Ascending aorta (tissue), 2 donors: ENCODE results near the gene SND1. TPM values are rescaled to one million over a fixed set of nuclear protein-coding genes. Genes with fewer than 3 reads are reported as not detected.

Experiments used
- DNase-seq, 2 donors: peaks; one replicate each; pipeline ENCODE4 v3.0.0-alpha.2; 2019; ENCODE audit warnings: low spot score in 2 of 2
- H3K27ac ChIP-seq, 2 donors: fragments of 200-600 bp; sonication (generic); one replicate each; pipeline ENCODE4 v1.5.1; 2016 to 2017; ENCODE audit warnings: mild to moderate bottlenecking in 1 of 2
- H3K27me3 ChIP-seq: fragments of 200-600 bp; sonication (generic); one replicate; pipeline ENCODE4 v1.5.1; 2017
- H3K36me3 ChIP-seq, 2 donors: fragments of 200-600 bp; sonication (generic); one replicate each; pipeline ENCODE4 v1.5.1; 2016
- H3K4me1 ChIP-seq, 2 donors: fragments of 200-600 bp; sonication (generic); one replicate each; pipeline ENCODE4 v1.5.1; 2016 to 2017; ENCODE audit warnings: mild to moderate bottlenecking in 1 of 2
- H3K4me3 ChIP-seq, 2 donors: fragments of 200-600 bp; sonication (generic); one replicate each; pipeline ENCODE4 v1.5.1; 2016 to 2017; ENCODE audit warnings: mild to moderate bottlenecking in 1 of 2
- H3K9me3 ChIP-seq, 2 donors: fragments of 200-600 bp; sonication (generic); one replicate each; pipeline ENCODE4 v1.5.1; 2016
- CTCF ChIP-seq, 3 experiments: fragments of 200-600 bp in 2 of 3; fragments of 450-650 bp in 1 of 3; sonication (generic) in 2 of 3; IDR thresholded peaks; one replicate each; pipeline ENCODE4 v1.5.1; 2016 to 2019; ENCODE audit warnings: antibody characterized with exemption in 3 of 3, mild to moderate bottlenecking in 1 of 3, moderate library complexity in 1 of 3
- intact Hi-C: fragments of 100-400 bp; cut with DNase I; formaldehyde crosslinking; loops from one replicate; pipeline ENCODE4 v1.15.1; 2023
- total RNA-seq: library from RNA; depleted of rRNA; stranded (reverse); fragments of >200 nt; gene quantifications from one replicate; pipeline ENCODE4 v1.1.0, GENCODE V29; 2016

Gene SND1
- total RNA-seq, 1 donor from 2014 or later, result 93.8 TPM

DNA sequence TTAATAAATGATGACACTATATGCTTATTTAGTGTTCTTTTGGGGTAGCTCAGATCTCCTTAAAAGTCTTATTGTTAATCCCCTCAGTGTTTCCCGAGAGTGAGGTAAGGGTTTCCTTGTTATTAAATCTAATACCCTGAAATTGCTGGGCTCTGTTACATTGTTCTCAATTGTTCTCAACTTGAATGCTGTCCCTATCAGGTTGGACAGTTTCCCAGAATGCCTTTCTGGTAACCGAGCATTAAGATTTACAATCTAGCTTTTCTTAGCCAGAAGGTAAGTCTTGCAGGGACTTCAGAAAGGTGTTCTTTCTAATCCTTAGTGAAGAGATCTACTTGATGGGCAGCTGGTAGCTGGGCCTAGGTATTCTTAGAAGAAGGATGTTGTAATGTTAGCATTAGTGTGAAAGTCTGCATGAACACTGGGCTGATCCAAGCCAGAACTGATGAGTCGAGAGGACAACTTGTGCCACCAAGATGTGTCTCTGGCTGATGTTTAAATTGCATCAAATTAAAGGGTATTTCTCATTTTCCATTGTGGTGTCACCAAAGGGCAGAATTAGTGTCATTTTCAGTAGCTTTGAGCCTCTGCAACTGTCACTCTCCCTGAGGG is 89.9 kb downstream of the SND1 start:
- peaks cover 0 to under 1% of the 10 kb centered on the region in 2 donors for H3K36me3 ChIP-seq
- H3K4me1 ChIP-seq, result no peaks in the 10 kb centered on the region
- intact Hi-C loops, result no loop called here
- no peaks in the 10 kb centered on the region for H3K27me3 ChIP-seq
- no peaks in the 10 kb centered on the region for H3K9me3 ChIP-seq
- H3K27ac ChIP-seq, result no peak overlapping the region
- no peak for TF ChIP-seq CTCF (IDR thresholded peaks at IDR 0.05)
- no peak overlapping the region for H3K4me3 ChIP-seq
- DNase-seq, result no peak

DNA sequence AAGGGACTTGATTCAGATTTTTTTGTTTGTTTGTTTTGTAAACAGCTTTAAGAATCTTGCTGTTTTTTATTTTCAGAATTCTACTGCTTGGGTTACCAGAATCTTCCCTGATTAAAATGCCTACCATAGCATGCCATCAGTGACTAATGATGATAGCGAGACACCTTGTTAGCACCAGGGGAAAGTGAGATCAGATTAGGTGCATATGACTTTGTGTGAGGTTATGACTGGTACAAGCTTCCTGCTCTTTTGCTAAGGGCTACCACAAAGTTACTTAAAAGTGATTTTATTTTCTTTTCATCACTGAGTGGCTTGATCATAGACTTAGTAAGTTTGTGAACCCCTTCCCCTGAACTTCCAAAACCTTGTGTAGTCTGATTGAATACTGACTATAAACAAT is 93.5 kb downstream of the SND1 start:
- Histone ChIP-seq H3K27me3 (no peaks in the 10 kb centered on the region), H3K9me3 (no peaks in the 10 kb centered on the region), H3K4me3 (no peak overlapping the region), H3K4me1 (no peaks in the 10 kb centered on the region), H3K27ac (no peak overlapping the region), H3K36me3 (no peaks in the 10 kb centered on the region)
- intact Hi-C loops, result no loop called here
- TF ChIP-seq CTCF (IDR thresholded peaks at IDR 0.05), result no peak
- no peak for DNase-seq

GRCh38 chr7:127751062-127751461 is 99.1 kb downstream of the SND1 start:
- TF ChIP-seq CTCF (IDR thresholded peaks at IDR 0.05), result no peak
- no peaks in the 10 kb centered on the region for H3K9me3 ChIP-seq
- no peaks in the 10 kb centered on the region for H3K36me3 ChIP-seq
- no peak for DNase-seq
- no peak overlapping the region for H3K4me3 ChIP-seq
- peaks cover 0 to 3% of the 10 kb centered on the region in 2 donors for H3K4me1 ChIP-seq
- no peaks in the 10 kb centered on the region for H3K27me3 ChIP-seq
- intact Hi-C loops, result no loop called here
- no peak overlapping the region for H3K27ac ChIP-seq

DNA sequence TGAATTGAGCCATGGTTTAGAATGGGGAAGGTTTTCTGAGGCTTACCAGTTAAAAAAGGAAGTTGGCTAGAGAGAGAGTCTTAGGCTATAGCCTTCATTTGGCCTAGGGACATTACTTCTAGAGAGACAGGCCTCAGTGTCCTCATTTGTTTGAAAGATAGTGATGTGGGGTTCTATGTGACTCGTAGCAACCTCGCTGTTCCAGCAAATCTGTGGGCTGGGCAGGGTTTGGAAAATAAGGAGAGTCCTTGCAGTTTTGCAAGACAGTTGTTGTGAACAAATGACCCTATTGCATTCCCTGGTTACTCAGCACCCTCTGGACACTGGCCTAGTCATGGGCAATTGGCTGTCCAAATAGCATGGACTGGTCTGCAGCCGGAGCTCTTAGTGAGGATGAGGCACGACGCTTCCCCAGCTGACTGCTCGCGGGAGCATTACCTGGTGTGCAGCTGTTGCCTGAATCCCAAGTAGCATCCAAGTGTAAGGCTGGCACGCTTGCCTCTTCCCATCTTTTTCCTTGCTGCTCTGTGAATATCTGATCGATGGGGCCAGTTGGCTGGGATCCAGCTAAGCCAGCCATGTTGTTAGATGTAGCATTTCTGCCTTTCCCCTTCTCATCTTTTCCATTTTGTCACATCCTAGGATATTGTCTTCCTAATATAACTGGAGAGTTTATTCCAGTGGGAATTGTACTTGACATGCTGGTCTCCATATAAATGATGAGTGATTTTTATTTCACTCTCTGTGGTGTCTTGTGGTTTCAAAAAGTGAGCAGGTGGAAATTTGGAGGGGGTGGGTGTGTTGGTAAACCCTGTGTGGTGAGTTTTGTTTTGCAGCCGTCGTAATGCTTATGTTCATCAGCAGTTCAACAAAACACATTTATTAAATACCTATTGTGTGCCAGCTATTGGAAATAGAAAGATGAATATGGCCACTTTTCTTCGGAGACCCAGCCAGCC is 99.8 kb downstream of the SND1 start:
- TF ChIP-seq CTCF (IDR thresholded peaks at IDR 0.05), result no peak
- Histone ChIP-seq H3K36me3 (no peaks in the 10 kb centered on the region), H3K27me3 (no peaks in the 10 kb centered on the region), H3K4me1 (peaks cover 0 to 3% of the 10 kb centered on the region in 2 donors), H3K4me3 (no peak overlapping the region), H3K27ac (no peak overlapping the region), H3K9me3 (no peaks in the 10 kb centered on the region)
- no peak for DNase-seq
- intact Hi-C loops, result no loop called here

DNA sequence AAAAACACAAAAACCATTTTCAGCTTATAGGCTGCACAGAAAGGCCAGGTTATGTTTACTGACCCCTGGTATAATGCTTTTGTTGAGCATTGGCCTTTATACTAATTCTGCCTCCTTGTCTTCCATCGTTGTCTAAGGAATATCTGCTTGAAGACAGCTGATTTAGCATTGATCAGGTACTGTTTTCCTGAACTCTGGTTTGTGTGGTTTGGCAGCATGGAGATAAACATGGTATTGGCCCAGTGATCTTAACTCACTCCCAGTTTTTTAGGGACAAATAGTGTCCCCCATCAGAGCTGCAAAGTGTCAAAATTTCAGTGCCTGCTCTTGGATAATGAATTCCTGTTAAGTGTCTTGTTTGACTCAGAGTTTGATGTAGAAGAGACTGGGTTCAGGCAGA is 100.8 kb downstream of the SND1 start:
- intact Hi-C loops, result no loop called here
- H3K36me3 ChIP-seq, result no peaks in the 10 kb centered on the region

More for the DNA sequence above, 100.8 kb downstream of the SND1 start:
- Histone ChIP-seq H3K4me3 (no peak overlapping the region), H3K4me1 (peaks cover 0 to 3% of the 10 kb centered on the region in 2 donors), H3K27me3 (no peaks in the 10 kb centered on the region), H3K27ac (no peak overlapping the region), H3K9me3 (no peaks in the 10 kb centered on the region)
- no peak for DNase-seq
- TF ChIP-seq CTCF (IDR thresholded peaks at IDR 0.05), result no peak
